ENCODE results near the gene GPR17. TPM values are rescaled to one million over a fixed set of nuclear protein-coding genes. Genes with fewer than 3 reads are reported as not detected.

The GPR17 gene
- total RNA-seq, 4 donors from 2014 or later = not detected

DNA sequence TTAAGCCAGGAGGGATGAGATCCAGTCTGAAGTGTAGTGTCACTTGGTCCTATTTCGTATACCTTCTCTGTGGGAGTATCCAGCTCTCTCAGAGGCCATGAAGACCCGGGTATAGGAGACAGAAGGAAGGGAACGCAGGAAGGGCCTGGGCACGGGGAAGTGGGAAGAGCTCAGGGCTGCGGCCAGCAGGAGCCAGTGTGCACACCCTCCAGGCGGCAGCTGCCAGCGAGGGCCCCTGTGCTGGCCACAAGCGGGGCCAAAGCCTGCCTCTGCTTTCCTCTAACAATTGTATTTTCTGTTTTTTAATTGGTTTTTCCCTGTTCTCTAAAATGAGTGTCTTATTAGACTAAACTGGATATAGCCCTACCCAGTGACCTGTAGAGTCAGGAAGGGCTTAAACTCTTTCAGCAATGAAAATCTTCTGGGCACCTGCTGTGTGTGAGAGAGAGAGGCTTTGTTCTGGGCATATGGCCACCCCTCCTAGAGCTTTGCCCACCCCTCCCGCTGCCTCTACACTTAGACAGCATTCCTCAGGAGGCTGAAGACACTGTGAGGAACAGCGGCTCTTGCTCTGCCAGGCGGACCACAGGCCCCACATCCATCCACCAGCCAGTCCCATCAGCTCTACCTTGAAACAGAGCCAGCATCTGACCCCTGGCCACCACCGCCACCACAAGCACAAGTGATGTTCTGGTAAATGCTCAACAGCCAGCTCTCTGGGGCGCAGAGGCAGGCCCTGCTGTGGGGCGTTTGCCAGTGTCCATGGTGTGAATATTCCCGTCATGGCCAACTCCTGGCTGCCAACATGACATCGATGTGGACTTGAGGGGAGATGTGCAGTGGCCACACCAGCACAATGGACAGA is 9.5 kb downstream of the GPR17 start:
- H3K27ac ChIP-seq = peak overlapping the region in 3 of 4 donors; percentile 53 to 78 (median 63)
- WGBS, 2 donors = 73 to 82% methylated on average over 12 to 13 of the region's 16 CpGs
- intact Hi-C loops (cut with DNase I) = no loop called here
- no peak for TF ChIP-seq POLR2A (IDR thresholded peaks at IDR 0.05)
- TF ChIP-seq, protein P1, sequence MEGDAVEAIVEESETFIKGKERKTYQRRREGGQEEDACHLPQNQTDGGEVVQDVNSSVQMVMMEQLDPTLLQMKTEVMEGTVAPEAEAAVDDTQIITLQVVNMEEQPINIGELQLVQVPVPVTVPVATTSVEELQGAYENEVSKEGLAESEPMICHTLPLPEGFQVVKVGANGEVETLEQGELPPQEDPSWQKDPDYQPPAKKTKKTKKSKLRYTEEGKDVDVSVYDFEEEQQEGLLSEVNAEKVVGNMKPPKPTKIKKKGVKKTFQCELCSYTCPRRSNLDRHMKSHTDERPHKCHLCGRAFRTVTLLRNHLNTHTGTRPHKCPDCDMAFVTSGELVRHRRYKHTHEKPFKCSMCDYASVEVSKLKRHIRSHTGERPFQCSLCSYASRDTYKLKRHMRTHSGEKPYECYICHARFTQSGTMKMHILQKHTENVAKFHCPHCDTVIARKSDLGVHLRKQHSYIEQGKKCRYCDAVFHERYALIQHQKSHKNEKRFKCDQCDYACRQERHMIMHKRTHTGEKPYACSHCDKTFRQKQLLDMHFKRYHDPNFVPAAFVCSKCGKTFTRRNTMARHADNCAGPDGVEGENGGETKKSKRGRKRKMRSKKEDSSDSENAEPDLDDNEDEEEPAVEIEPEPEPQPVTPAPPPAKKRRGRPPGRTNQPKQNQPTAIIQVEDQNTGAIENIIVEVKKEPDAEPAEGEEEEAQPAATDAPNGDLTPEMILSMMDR (IDR thresholded peaks at IDR 0.05) = no peak
- H3K4me1 ChIP-seq = peaks cover 0 to 88% (median 42%) of the 10 kb centered on the region in 3 donors
- H3K4me3 ChIP-seq = no peak overlapping the region
- no peaks in the 10 kb centered on the region for H3K27me3 ChIP-seq
- H3K36me3 ChIP-seq = peaks cover 0 to 23% (median 0%) of the 10 kb centered on the region in 3 donors
- no peaks in the 10 kb centered on the region for H3K9me3 ChIP-seq
- DNase-seq = no peak

DNA sequence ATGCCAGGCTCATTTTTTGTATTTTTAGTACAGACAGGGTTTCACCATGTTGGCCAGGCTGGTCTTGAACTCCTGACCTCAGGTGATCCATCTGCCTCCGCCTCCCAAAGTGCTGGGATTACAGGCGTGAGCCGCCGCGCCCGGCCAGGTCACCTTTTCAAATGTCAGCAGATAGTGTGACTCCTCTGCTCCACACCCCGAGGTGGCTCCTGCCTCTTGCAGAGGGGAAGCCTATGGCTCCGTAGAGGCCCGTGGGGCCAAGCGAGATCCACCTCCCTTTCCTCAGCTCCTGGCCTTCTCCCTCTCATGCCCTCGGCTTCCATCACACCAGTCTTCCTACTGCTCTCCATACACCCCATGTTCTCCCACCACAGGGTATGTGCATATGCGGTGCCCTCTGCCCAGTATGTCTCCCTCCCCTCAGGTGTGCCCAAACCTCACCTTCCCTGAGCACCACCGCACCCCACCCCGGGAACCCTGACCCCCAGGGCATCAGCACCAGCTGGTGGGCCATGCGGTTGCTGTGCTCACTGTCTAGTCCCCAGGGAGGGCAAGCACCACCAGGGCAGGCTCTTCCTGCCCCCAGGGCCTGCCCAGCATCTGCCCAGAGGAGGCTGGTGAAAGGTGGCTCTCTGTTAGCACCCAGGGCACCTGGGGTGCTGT is 10.7 kb downstream of the GPR17 start:
- Histone ChIP-seq H3K27me3 (no peaks in the 10 kb centered on the region), H3K9me3 (no peaks in the 10 kb centered on the region), H3K36me3 (peaks cover 0 to 23% (median 0%) of the 10 kb centered on the region in 3 donors), H3K4me1 (peaks cover under 1 to 89% (median 43%) of the 10 kb centered on the region in 3 donors), H3K4me3 (no peak overlapping the region), H3K27ac (peak overlapping the region in 3 of 4 donors; percentile 36 to 87 (median 78))
- TF ChIP-seq POLR2A (IDR thresholded peaks at IDR 0.05) = no peak
- TF ChIP-seq, protein P1 (IDR thresholded peaks at IDR 0.05) = no peak
- intact Hi-C loops (cut with DNase I) = no loop called here
- DNase-seq = no peak
- WGBS, 2 donors = 78 to 80% methylated on average over 8 to 14 of the region's 15 CpGs

DNA sequence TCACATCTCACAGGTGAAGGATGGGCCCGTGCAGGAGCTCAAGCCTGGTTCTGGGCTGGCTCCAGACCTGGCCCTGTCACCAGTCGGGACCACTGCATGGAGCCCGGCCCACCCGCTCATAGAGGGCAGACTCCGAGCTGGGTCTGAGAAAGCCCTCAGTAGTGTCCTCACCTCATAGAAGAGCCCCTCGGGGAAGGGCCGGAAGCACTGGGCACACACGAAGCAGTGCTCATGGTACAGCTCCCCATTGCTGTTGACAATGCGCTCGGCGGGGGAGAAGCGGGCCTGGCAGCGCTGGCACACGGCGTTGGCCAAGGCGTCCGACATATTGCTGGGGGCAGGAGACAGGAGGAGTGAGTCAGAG is 11.3 kb downstream of the GPR17 start:
- no peak for TF ChIP-seq POLR2A (IDR thresholded peaks at IDR 0.05)
- TF ChIP-seq, protein P1 (IDR thresholded peaks at IDR 0.05) = no peak
- intact Hi-C loops (cut with DNase I) = no loop called here
- 62 to 77% methylated on average over 6 to 8 of the region's 17 CpGs for WGBS, 2 donors
- Histone ChIP-seq H3K4me1 (peaks cover 6 to 91% (median 48%) of the 10 kb centered on the region in 3 donors), H3K27ac (peak overlapping the region in 3 of 4 donors; percentile 36 to 87 (median 78)), H3K9me3 (no peaks in the 10 kb centered on the region), H3K36me3 (peaks cover 0 to 23% (median 0%) of the 10 kb centered on the region in 3 donors), H3K27me3 (no peaks in the 10 kb centered on the region), H3K4me3 (no peak overlapping the region)
- DNase-seq = no peak

DNA sequence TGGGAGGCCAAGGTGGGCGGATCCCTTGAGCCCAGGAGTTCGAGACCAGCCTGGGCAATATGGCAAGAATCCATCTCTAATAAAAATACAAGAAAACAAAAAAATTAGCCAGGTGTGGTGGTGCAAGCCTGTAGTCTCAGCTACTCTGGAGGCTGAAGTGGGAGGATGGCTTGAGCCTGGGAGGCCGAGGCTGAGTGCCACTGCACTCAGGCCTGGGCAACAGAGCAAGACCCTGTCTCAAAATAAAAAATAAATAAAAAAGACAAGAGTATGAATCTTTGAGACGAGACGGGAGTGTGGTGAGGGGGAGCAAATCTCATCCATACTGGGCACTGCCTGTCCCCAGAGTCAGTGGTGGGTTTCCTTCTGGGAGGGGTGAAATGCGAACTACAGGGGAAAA is 12.2 kb downstream of the GPR17 start:
- Histone ChIP-seq H3K36me3 (peaks cover 0 to 23% (median 0%) of the 10 kb centered on the region in 3 donors), H3K27ac (peak overlapping the region in 3 of 4 donors; percentile 60 to 87 (median 78)), H3K27me3 (peaks cover 0 to 2% (median 0%) of the 10 kb centered on the region in 4 donors), H3K4me3 (no peak overlapping the region), H3K9me3 (no peaks in the 10 kb centered on the region), H3K4me1 (peaks cover 6 to 91% (median 55%) of the 10 kb centered on the region in 3 donors)
- no peak for DNase-seq
- TF ChIP-seq, protein P1 (IDR thresholded peaks at IDR 0.05) = no peak
- no peak for TF ChIP-seq POLR2A (IDR thresholded peaks at IDR 0.05)
- intact Hi-C loops (cut with DNase I) = no loop called here
- WGBS, 2 donors = 75 to 77% methylated on average over 6 of the region's 6 CpGs

Data from esophagus squamous epithelium (tissue), 5 donors.